Stimulated activated CD4-positive, alpha-beta T cell treated with anti-CD3 and anti-CD28 coated beads, Interleukin-2, amount 100 ng/mL, for 48 hours (primary cell): ENCODE results near the gene PLXNA2.

Experiments
- DNase-seq, 2 donors: peaks; one replicate each; pipeline ENCODE4 v3.0.0-alpha.2; 2020

Gene PLXNA2

GRCh38 chr1:208202333-208202995 is 41.7 kb downstream of the PLXNA2 start:
- DNase-seq = no peak

GRCh38 chr1:208201229-208201628 is 43.0 kb downstream of the PLXNA2 start:
- DNase-seq = no peak

- no peak for DNase-seq
Observed at GRCh38 chr1:208200116-208200515, 44.1 kb downstream of the PLXNA2 start.

GRCh38 chr1:208198236-208198635 is 45.9 kb downstream of the PLXNA2 start:
- no peak for DNase-seq

DNA sequence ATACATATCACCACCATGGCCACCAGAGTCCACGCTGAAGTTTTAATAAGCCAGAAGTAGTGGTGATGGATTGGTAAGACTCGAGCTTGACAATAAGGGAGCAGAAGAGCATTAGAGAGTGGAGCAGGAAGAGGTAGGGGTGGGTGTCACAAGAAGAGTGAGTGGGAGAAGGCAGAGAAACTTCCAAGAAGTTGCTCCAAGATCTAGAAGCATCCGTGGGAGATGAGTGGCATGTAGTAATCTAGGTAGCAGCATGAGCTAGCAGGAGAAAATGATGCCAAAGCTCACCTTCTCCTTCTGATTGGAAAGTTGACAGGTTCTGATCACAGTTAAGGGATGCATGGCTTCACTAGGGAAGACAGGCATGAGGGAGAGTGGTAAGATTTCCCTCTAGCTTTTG is 49.2 kb downstream of the PLXNA2 start:
- no peak for DNase-seq

GRCh38 chr1:208192995-208193394 is 51.2 kb downstream of the PLXNA2 start:
- DNase-seq = no peak

GRCh38 chr1:208190784-208191183 is 53.4 kb downstream of the PLXNA2 start:
- no peak for DNase-seq

GRCh38 chr1:208189716-208190115 is 54.5 kb downstream of the PLXNA2 start:
- no peak for DNase-seq

DNA sequence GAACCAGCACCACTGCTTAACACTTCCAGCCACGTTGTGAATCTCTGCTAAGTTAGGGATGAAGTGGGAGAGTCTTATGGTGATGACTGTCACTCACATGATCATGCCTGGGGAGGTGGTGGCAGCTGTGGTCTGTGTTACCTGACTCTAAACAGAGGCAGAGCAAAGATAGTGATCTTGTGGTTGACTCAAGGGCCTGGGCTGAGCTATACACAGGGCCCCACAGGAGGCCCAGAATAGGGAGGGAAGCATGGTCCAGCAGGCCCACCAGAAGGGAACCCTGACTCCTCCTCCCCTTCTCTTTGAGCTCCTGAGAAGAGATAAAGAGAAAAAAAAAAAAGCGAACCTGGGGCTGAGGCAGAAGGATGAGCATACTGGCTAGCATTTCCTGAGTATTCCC is 55.0 kb downstream of the PLXNA2 start:
- no peak for DNase-seq

- DNase-seq = no peak
Observed at GRCh38 chr1:208188607-208189006, 55.6 kb downstream of the PLXNA2 start.

DNA sequence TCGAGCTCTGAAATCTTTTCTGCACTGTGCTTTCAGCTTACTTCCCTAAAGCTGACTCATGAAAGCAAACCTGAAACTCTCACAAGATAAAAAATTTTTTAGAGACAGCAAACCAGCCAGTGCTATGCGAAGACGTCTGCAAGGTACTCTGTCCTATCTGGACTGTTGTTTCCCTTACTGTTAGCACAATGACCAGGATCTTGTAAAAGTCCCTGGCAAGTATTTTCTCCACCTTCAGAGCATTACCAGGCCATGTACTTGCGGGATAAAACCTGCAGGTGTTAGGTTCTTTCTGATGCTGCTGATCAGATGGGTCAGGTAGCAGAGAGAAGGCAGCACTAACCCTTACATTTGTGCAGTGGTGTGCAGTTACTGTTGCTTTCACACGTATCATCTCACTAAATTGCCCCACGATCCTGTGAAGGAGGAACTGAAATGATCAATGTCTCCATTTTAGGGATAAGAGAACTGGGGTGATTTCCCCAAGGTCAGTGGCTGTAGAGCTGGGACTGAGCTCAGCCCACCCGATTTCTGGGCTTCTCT is 56.6 kb downstream of the PLXNA2 start:
- DNase-seq = no peak

- no peak for DNase-seq
Observed at GRCh38 chr1:208185801-208186231, 58.4 kb downstream of the PLXNA2 start.

DNA sequence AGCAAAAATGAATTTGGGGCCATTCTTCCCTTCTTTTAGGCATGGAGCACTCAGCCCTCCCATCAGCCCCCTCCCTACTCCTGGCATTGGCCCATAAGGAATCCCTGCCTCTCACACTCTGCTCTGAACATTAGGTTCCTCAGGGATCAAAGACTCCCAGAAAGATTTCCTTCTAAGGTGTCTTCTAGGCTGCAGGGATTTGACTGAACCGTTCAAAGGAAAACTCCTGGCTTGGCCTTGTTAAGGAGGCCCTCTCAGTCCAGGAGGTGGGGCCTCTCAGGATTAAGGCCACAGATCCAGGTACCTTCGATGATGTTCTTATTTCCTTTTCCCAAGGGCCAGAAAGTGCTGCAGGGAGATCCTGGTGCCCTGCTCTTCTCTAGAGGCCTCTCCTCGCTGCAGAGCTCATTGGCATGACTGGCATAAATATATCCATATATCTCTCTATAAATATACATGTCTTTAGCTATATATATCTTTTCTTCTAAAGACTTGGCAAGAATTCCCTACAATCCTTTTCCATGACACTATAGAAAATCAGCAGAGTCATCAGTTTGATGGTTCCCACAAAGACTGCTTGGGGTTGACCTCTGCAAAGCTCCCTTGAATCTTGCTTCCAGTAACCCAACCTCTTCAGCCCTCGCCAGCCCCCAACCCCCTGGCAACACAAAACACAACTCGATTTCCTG is 59.1 kb downstream of the PLXNA2 start:
- no peak for DNase-seq

DNA sequence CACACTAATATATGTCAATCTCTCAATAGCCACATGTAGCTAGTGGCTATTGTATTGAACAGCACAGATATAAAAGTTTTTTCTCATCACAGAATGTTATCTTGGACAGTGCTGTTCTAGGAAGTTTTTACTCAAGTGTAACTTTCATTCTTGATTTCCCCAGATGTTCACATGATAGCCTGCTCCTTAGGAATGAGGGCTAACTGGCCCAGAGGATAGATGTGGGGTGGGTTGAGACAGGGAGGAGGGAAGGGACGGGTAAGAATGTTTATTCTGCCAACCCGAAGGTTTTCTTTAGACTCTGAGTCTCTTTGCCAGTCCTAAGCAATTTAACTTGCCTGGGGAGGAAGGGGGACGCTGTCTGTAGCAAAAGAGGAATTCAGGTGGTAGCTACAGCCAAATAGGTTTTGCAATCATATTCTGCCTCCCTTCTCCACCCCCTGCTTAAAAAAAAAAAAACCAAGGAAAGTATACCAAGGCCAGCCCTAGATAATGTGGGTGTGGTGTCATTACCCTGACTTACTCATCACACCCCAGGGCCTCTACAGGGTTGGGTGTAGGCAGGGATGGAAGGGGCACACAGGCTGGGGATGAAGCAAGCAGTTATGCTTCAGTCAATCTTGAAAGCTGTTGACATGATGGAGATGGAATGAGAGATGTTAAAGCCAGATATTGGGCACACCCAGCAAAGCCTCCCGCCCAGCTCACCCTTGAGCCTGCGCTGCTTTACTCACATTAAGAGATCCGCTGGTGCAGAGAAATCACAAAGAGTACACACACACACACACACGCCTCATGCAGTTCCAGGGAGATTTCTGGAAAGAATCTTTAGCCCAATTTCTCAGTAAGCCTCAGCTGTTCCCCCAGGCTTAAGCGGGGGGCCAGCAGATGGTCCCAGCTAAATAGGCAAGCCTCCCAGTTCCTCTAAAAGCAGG is 59.9 kb downstream of the PLXNA2 start:
- no peak for DNase-seq

GRCh38 chr1:208182880-208183645 is 61.1 kb downstream of the PLXNA2 start:
- no peak for DNase-seq

DNA sequence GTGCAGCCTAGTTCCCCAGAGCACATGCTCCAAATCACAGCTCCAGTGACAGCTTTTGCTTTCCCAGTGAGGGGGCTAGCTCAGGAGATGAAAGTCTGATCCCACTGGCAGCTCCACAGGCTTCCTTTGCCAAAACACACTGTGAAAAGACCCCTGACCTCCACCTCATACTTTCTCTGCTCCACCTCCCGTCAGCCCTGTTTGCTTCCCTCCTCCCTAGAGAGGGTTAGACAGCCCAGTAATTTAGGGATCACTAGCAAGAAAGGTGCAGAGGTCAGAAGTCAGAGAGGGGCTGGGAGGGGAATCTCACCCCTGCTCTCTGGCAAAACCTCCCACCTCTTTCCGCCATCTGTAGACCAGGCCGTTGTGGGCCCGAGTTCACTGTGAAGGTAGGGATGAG is 62.8 kb downstream of the PLXNA2 start:
- no peak for DNase-seq

GRCh38 chr1:208180421-208180820 is 63.8 kb downstream of the PLXNA2 start:
- no peak for DNase-seq

DNA sequence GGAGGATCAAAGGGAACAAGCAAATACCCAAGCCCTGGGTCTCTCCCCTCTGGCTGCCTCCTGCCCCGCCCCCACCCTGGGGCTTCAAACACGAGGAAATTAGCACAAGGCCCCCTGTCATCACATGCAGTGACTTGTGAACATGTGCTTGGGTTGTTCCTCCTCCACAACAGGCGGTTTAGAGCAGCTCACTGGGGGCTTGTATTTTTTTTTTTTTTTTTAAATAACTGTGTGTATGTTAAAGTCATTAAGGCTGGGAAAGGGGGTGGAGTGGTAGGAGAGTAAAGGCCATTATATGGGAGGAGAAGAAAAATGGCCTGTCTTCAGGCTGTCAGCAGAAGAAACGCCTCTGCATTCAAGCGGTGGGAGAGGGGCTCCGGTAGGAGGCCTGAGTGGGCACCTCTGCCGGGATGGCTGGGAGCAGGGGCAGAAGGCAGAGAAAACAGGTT is 64.2 kb downstream of the PLXNA2 start:
- DNase-seq = no peak

- DNase-seq = no peak
Observed at GRCh38 chr1:208179263-208179816, 64.8 kb downstream of the PLXNA2 start.

DNA sequence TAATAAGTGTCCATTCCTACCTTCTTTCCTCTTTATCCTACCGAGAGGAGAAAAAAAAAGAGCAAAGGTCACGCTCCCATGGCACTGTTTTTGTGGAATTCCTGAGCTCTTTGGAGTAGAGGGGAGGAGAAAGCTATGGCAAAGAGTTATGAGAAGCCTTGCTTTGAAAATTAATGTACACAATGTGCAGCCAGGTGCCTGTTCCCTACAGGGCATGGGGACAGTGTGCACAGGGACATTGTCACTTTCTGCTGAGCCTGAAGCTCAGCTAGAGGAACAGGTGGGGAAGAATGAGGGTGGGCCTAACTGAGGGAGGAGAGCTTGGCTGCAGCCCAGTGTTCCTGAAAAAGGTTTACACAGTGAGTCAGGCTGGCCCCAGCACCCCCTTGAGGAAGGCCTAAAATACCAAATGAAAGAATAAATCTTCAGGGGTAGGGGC is 66.1 kb downstream of the PLXNA2 start:
- DNase-seq = no peak

DNA sequence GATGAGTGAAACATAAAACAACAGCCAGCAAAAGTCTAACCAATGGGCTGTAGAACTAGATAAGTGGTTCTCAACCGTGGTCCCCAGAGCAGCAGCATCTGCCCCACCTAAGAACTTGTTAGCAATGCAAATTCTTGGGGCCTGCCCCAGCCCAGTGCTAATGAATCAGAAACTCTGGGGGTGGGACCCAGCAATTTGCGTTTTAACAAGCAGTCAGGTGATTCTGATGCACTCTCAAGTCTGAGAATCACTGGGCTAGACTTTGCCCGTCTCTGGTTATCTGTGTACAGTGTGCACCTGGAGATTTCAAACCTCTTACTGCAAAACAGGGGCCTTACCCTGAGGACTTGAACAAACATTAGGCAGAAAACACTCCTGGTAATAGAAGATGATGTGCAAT is 66.5 kb downstream of the PLXNA2 start:
- no peak for DNase-seq

- no peak for DNase-seq
Observed at GRCh38 chr1:208176649-208177048, 67.5 kb downstream of the PLXNA2 start.
